GM18858 (cell line): ENCODE results near the gene MAST2.
"Not testable (repeated sequence)": the region's sequence is repeated elsewhere in the genome, so short reads cannot be mapped to it uniquely, and the experiment has no call there.

Source experiments
- ATAC-seq: cut with Tn5 transposase; IDR thresholded peaks from one replicate; pipeline ENCODE4 v1.9.1; 2021; ENCODE audit not compliant: unreplicated experiment

MAST2 gene

GRCh38 chr1:45803299-45803780, at the start of gene MAST2:
Gene MAST2 (plus strand): TSS chr1:45803612. CDS start chr1:45803896, 284 bp downstream.
- ATAC-seq: peak; percentile 76

DNA sequence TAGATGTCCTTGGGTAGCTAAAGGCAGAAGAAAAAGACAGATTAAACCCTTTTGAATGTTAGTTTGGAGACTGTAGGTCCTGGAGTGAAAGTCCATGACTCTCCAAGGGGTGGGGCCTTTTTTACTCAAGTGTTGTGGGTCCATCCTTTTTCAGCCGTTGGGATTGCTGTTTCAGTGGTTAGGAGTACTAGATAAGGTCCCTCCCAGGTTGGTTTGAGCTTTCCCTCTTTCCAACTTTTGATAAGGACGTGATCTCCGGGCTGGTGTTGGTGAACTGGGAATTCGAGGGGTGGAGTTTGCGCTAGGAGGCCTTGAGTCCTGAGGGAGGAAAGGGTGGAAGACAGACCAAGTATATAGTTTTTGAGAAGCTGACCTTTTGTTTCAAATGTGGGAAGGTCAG, 47.7 kb upstream of the MAST2 start:
- ATAC-seq: no peak

DNA sequence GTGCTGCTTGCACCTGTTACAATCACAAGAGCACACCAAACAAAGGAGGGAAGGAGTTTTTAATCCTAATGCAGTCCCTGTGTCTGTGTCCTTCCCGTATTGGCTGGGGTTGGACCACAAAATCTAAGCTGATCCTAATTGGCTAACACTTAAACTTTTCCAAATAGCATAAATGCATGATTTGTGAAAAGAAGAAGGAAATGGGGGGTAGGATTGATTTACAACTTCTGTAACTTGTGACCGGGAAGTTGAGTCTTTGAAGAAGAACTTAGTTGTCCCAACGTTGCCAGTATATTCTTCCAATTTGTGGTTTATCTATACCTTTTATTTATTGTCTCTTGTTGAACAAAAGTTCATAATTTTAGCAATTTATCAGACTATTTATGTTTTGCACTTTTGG, 41.1 kb upstream of the MAST2 start:
- no peak for ATAC-seq

DNA sequence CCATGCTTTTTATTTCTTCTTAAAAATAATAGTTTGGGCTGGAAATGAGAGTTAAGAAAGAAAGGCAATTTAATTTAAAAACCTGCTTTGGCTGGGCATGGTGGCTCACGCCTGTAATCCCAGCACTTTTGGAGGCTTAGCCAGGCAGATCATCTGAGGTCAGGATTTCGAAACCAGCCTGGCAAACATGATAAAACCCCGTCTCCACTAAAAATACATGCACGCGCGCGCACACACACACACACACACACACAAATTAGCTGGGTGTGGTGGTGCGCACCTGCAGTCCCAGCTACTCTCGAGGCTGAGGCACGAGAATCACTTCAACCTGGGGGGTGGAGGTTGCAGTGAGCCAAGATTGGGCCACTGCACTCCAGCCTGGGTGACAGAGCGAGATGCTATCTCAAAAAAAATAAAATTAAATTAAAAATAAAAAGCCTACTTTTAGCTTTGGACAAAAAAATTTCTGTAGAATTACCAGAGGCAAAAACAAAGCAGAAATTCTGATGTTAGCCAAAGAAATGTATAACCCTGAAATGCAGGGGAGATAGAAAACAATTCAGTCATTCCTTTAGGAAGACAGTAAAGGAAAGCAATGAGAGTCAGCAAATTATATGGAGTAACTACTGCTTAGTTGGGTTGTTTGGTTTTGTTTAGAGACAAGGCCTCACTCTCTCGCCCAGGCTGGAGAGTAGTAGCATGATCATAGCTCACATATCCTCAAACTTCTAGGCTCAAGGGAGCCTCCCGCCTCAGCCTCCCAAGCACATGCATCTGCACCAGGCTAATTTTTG, 37.2 kb upstream of the MAST2 start:
- ATAC-seq: no peak

- ATAC-seq: no peak
These were observed 36.4 kb upstream of the MAST2 start for GRCh38 chr1:45767035-45767434.

DNA sequence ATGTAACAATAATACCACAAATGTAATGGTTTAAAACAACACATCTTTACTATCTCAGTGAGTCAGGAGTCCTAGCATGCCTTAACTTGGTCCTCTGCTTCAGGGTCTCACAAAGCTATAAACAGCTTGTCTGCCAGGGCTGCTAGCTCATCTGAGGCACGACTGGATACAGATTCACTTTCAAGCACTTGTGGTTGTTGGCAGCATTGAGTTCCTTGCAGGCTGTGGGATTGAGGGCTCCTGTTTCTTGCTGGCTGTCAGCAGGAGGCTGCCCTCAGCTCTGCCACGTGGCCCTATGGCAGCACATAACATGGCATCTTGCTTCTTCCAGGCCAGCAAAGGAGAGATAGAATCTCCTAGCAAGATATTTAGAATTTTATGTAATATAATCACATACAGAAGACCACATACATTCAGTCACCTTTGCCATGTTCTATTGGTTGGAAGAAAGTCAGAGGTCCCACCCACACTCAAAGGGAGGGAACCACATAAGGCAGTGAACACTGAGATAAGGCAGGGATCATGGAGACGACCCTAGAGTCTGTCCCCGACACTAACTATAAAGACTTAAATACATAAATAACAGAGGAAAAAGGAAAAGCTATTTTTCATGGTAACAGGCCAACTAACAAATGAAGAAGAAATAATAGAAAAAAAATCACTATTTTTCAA, 34.0 kb upstream of the MAST2 start:
- ATAC-seq: no peak

DNA sequence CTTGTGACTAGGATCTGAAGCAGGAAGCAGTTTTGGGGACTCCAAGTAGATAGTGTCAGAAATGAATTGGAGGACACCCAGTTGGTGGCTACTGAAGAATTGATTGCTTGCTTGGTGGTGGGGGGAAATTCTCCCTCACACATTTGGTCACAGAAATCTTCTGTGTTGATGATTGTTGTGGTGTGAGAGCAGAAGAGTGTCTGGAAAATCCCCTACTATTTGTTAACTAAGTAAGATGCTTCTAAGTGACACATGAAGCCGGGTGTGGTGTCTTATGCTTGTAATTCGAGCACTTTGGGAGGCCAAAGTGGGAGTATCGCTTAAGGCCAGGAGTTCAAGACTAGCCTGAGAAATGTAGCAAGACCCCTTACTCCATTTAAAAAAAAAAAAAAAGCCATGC, 30.4 kb upstream of the MAST2 start:
- no peak for ATAC-seq

DNA sequence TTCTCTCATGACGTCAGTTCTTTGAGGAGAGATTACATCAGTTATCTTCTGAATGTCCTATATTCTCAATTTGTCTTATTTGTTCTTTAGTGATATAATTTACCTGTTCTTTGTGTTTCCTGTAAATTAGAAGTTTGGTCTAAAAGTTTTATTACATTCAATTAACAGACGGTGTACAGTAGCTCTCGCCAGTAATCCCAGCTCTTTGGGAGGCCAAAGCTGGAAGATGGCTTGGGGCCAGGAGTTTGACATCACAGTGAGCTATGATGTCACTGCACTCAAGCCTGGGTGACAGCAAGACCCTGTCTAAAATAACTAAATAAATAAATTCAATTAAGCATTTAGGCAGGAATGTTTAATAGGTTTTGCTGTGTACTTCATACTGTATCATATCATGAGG, 27.6 kb upstream of the MAST2 start:
- no peak for ATAC-seq

- ATAC-seq: no peak
These were observed 17.8 kb upstream of the MAST2 start for GRCh38 chr1:45785583-45785982.

GRCh38 chr1:45787905-45788304, 15.5 kb upstream of the MAST2 start:
- no peak for ATAC-seq

GRCh38 chr1:45789601-45790000, 13.8 kb upstream of the MAST2 start:
- no peak for ATAC-seq

GRCh38 chr1:45792744-45793143, 10.7 kb upstream of the MAST2 start:
- ATAC-seq: no peak

DNA sequence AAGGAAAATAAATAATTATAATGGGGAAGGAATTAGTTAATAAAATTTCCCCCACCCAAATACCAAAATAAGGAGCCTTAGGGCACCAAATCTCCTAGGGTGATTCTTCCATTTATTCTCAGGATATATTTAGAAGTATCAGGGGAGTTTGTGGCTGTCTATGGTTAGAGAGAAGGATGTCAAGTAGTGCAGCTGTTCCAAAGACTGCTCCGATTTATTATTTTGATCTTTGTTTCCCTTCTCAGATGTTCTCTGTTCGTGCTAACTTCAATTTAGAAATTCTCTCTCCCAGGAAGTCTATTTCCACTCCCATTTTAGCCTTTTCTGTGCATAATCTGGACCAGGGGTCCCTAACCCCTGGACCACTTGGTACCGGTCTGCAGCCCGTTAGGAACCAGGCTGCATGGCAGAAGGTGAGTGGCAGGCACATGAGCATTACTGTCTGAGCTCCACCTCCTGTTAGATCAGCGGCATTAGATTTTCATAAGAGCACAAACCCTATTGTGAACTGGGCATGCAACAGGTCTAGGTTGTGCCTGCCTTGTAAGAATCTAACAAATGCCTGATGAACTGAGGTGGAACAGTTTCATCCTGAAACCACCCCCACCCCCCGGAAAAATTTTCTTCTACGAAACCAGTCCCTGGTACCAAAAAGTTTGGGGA, 9.3 kb upstream of the MAST2 start:
- no peak for ATAC-seq

GRCh38 chr1:45796381-45796780, 7.0 kb upstream of the MAST2 start:
- ATAC-seq: no peak

- ATAC-seq: no peak
These were observed 6.5 kb upstream of the MAST2 start for GRCh38 chr1:45796946-45797345.

GRCh38 chr1:45800899-45801298, 2.5 kb upstream of the MAST2 start:
- no peak for ATAC-seq

- ATAC-seq: no peak
These were observed 791 bp upstream of the MAST2 start for GRCh38 chr1:45802343-45803298.

- ATAC-seq: not testable (repeated sequence)
These were observed 613 bp downstream of the MAST2 start for GRCh38 chr1:45803781-45804668.

DNA sequence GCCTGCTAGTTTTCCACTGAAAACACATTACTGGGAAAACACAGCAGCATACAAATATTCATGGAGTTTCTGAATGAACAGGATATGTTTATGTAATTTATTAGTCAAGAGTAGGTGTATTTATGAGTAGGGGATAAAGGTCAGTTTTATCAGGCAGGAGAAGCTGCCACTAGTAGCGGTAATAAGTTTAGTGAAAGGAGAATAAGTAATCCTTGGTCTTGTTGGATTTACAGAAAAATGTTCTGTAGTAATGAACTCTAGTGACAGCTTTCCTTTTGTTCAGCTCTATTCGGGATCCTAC, 1.2 kb downstream of the MAST2 start:
- no peak for ATAC-seq

DNA sequence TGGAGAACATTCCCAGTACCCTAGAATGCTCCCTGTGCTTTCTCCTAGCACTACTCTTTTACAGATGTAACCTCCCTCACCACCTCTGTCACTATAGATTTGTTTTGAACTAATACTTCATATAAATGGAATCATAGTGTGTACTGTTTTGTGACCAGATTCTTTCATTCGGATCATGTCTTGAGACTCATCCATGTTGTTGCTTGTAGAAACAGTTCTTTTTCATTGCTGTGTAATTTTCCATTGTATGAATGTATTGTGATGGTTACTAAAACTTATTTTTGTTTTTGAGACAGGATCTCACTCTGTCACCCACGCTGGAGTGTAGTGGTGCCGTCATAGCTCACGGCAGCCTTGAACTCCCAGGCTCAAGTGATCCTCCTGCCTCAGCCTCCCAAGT, 2.7 kb downstream of the MAST2 start:
- ATAC-seq: no peak
